Spinal cord (tissue), 10 donors: ENCODE measurements around the gene CAND2. TPM values are rescaled to one million over a fixed set of nuclear protein-coding genes. Genes with fewer than 3 reads are reported as not detected.
A peak's percentile ranks its signal among the peaks of the same experiment; 100 is the strongest.

Experiments used
- DNase-seq, 6 donors: peaks; one replicate each; pipeline versions ENCODE4 v3.0.0 to v3.0.0-alpha.2; 2013 to 2015; ENCODE audit warnings: low spot score in 6 of 6, low read depth in 4 of 6
- H3K27ac ChIP-seq: one replicate; pipeline ENCODE4 v1.5.1; 2013; ENCODE audit warnings: low read depth, low read length, control low read depth
- H3K27me3 ChIP-seq: one replicate; pipeline ENCODE4 v1.6.1; 2013; ENCODE audit warnings: low read length; ENCODE audit not compliant: control insufficient read depth, insufficient read depth
- H3K36me3 ChIP-seq: one replicate; pipeline ENCODE4 v1.6.1; 2013; ENCODE audit warnings: low read length; ENCODE audit not compliant: control insufficient read depth, insufficient read depth
- H3K4me1 ChIP-seq: one replicate; pipeline ENCODE4 v1.6.1; 2013; ENCODE audit warnings: low read length; ENCODE audit not compliant: control insufficient read depth, insufficient read depth
- H3K4me3 ChIP-seq: one replicate; pipeline ENCODE4 v1.5.1; 2013; ENCODE audit warnings: low read depth, low read length, control low read depth
- H3K9me3 ChIP-seq: one replicate; pipeline ENCODE4 v1.6.1; 2013; ENCODE audit warnings: low read length; ENCODE audit not compliant: control insufficient read depth, insufficient read depth
- WGBS: methylation state at CpG from one replicate; pipeline ENCODE4 v1.1.5; 2013; ENCODE audit warnings: missing lambda C conversion rate; ENCODE audit not compliant: insufficient coverage; 5-methylcytosine and 5-hydroxymethylcytosine counted together
- long read RNA-seq, 4 donors: transcript quantifications; one replicate each; lab custom pipeline, GENCODE V29; 2026
- polyA plus RNA-seq, 2 donors: library from polyadenylated mRNA; unstranded; fragments of 120-200 nt; gene quantifications; one replicate each; pipeline ENCODE4 v1.2.1, GENCODE V29; 2013; ENCODE audit not compliant: insufficient read length in 2 of 2
- total RNA-seq, 2 donors: library from RNA; depleted of rRNA in 1 of 2; stranded (reverse); fragments of 120-200 nt in 1 of 2; fragments of >200 nt in 1 of 2; gene quantifications; one replicate each; pipeline versions ENCODE4 v1.2.3 to v1.2.4, GENCODE V29; 2013 to 2014
- donor health status: healthy.

Gene CAND2
- total RNA-seq (10 to 100 TPM; 10.3 TPM), polyA plus RNA-seq (10 to 100 TPM; 16.3 to 21.2 TPM)
- long read RNA-seq, donor 1, full-length matches to known transcripts: 3 of 3 reads
- long read RNA-seq, donor 1, partial matches to known transcripts: 0 of 3 reads
- long read RNA-seq, donor 1, other reads (novel, unspliced or antisense): 0 of 3 reads
- long read RNA-seq, donor 2, partial matches to known transcripts: 1,899 of 1,924 reads
- long read RNA-seq, donor 2, other reads (novel, unspliced or antisense): 25 of 1,924 reads
- long read RNA-seq, donor 3, full-length matches to known transcripts: 1 of 2,603 reads
- long read RNA-seq, donor 3, partial matches to known transcripts: 556 of 2,603 reads
- long read RNA-seq, donor 3, other reads (novel, unspliced or antisense): 2,046 of 2,603 reads
- long read RNA-seq, donor 4, partial matches to known transcripts: 16,053 of 16,286 reads
- long read RNA-seq, donor 4, other reads (novel, unspliced or antisense): 233 of 16,286 reads

DNA sequence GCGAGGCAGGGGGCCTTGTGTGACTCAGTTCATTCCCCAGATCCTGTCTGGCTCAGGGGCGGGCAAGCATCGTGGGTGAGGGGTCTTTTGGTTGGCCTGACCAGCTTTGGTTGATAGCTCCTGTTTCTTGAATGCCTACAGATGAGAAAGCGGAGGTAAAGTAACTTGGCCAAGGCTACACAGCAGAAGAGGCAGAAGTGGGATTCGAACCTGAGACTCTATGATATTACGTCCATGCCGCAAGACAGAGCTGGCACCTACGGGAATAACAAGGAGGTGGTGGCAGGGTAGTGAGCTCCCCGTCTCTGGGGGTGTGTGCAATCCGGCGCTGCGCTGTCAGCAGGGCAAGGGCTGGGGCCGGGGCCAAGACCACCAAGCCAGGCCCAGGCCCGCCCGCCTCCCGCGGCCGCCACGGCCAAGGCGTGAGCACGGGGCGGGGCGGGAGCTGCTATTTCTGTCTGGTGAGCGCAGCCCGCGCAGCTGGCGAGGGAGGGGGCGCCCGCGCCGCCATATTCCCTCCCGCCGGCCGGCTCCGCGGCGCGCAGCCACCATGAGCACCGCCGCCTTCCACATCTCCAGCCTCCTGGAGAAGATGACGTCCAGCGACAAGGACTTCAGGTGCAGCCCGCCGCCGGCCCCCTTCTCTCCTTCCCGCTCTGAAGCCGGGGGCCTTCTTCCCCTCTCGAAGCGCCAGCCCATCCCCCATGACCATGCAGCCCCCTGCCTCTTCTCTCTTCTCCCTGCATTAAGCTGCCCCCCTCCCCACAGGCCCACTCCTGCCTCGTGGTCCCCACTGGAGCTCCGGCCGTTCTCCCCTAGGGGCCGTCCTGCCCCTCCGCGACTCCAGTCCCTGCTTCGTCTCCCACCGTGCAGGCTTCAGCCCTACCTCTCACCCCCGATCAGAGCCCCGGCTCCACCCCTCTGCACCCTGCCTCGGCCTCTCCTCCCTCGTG is at the start of gene CAND2:
Gene CAND2 (plus strand): TSS at position 510 of the 953 bp plus-strand sequence. CDS start 41 bp downstream, at position 551.
- WGBS: 6% methylated on average over 59 of the region's 61 CpGs
- Histone ChIP-seq H3K4me1 (peaks cover 19% of the 10 kb centered on the region), H3K27ac (peak within 1 kb of the TSS; percentile 82), H3K27me3 (no peaks in the 10 kb centered on the region), H3K4me3 (peak within 1 kb of the TSS; percentile 81), H3K36me3 (peaks cover 4% of the 10 kb centered on the region), H3K9me3 (no peaks in the 10 kb centered on the region)
- peak; percentile 31 to 91 (median 60) for DNase-seq

DNA sequence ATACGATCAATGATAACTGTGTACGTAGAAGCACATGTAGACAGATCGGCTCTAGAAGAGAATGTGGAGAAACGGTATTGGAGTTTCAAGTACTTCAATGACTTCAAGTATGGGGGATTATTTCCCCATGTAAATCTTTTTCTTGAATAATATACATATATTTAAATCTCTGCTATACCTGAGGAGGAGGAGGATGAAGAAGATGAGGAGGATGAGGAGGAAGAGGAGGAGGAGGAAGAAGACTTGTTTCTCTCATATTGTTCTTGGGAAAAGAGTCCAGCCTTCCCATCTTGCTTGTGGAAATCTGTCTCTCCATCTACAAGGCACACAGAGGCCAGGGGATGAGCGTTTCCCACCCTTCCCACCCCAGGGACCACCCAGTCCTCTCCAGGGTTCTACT is 48.0 kb upstream of the CAND2 start:
- H3K4me1 ChIP-seq: no peaks in the 10 kb centered on the region
- H3K27me3 ChIP-seq: no peaks in the 10 kb centered on the region
- H3K9me3 ChIP-seq: no peaks in the 10 kb centered on the region
- no CpG with 5 or more reads among the region's 5 CpGs for WGBS
- no peak overlapping the region for H3K4me3 ChIP-seq
- H3K36me3 ChIP-seq: no peaks in the 10 kb centered on the region
- no peak overlapping the region for H3K27ac ChIP-seq
- no peak for DNase-seq

DNA sequence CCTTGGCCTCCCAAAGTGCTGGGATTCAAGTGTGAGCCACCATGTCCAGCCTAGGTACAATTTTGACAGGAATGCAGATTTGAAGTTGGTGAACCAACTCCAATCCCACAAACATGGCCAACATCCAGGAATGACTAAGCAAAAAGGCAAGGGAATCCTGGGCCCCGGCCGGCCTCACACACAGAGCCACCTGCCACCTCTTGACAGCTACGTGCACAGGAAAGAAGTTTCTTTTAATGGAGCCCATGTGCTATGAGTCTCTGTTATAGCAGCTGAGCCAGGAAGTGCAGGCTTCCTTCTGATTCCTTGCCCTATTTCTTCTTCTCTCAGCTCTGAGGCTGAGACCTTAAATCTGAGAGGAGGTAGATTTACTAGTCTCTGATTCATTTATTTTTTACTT is 46.3 kb upstream of the CAND2 start:
- no peaks in the 10 kb centered on the region for H3K36me3 ChIP-seq
- no peak overlapping the region for H3K4me3 ChIP-seq
- no peaks in the 10 kb centered on the region for H3K27me3 ChIP-seq
- DNase-seq: no peak
- H3K9me3 ChIP-seq: no peaks in the 10 kb centered on the region
- no CpG with 5 or more reads among the region's 3 CpGs for WGBS
- no peak overlapping the region for H3K27ac ChIP-seq
- H3K4me1 ChIP-seq: no peaks in the 10 kb centered on the region

DNA sequence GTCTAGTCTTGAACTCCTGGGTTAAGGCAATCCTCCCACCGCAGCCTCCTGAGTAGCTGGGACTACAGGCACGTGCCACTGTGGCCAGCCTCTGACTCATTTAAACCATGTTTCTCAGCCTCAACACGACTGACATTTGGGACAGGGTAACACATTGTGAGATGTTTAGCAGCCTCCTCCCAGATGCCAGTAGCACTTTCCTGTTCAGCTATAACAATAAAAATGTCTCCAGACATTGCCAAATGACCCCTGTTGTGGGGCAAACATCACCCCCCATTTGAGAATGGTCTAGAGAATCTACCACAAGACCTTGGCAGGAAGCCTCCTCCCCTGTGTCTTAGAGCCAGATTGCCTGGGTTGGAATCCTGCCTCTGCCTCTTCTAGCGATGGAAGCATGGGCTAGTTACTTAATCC is 45.8 kb upstream of the CAND2 start:
- H3K4me1 ChIP-seq: no peaks in the 10 kb centered on the region
- WGBS: 83% methylated on average over 2 of the region's 4 CpGs
- H3K27ac ChIP-seq: no peak overlapping the region
- no peak overlapping the region for H3K4me3 ChIP-seq
- no peaks in the 10 kb centered on the region for H3K9me3 ChIP-seq
- H3K36me3 ChIP-seq: no peaks in the 10 kb centered on the region
- DNase-seq: no peak
- no peaks in the 10 kb centered on the region for H3K27me3 ChIP-seq

DNA sequence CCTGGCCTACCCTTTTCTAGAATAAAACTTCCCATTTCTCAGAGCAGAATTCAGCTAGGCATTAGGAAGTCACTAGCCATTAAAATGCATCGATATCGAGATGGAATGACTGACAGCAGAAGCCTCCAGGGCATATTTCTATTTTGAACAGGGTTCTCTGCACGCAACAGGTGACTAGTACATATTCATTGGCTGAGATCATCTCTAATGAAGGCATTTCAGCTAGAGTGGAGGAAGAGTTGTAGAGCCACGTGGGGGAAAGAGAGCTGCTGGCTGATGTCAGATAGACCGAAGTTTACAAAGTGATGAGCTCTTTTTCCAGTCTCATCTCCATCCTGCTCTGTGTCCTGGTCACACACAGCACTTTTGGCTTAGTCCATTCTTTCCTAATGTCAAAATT is 44.9 kb upstream of the CAND2 start:
- H3K36me3 ChIP-seq: no peaks in the 10 kb centered on the region
- 93% methylated on average over 5 of the region's 5 CpGs for WGBS
- no peak overlapping the region for H3K4me3 ChIP-seq

DNA sequence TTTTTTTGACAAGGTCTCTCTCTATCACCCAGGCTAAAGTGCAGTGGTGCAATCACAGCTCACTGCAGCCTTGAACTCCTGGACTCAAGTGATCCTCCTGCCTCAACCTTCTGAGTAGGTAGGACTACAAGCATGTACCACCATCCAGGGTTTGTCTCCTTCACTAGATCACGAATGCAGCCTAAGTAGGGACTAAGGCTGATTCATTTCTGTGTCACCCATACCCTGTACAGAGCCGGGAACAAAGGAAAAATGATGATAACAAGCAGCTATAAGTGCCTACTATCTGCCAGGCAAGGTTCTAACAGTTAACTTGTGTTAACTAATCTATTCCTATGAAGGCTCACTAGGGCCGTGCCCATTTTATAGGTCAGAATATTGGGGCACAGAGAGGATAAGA is 44.4 kb upstream of the CAND2 start:
- Histone ChIP-seq H3K36me3 (no peaks in the 10 kb centered on the region), H3K4me3 (no peak overlapping the region), H3K27ac (no peak overlapping the region), H3K4me1 (no peaks in the 10 kb centered on the region), H3K9me3 (no peaks in the 10 kb centered on the region), H3K27me3 (no peaks in the 10 kb centered on the region)
- DNase-seq: no peak
- 100% methylated on average over 1 of the region's 3 CpGs for WGBS

More for the DNA sequence above, 44.9 kb upstream of the CAND2 start:
- no peak for DNase-seq
- Histone ChIP-seq H3K27ac (no peak overlapping the region), H3K27me3 (no peaks in the 10 kb centered on the region), H3K4me1 (no peaks in the 10 kb centered on the region), H3K9me3 (no peaks in the 10 kb centered on the region)

DNA sequence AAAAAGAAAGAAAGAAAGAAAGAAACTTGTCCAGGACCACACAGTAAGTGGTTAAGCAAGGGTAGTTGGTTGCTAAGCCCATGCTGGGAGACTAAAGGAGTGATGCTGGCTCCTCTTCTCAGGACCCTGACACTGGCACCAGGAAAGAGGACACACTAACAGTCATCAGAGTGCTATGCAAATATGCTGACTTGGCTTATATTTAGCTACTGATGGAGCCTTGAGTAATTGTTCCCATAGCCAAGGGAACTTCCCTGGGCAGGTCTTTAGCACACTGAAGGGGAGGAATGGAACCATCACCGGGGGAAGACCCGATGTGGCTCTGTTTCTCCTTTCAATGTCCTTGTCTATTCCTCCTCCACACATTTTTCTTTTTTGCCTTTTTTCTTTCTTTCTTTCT is 43.7 kb upstream of the CAND2 start:
- no CpG with 5 or more reads among the region's 2 CpGs for WGBS
- Histone ChIP-seq H3K27me3 (no peaks in the 10 kb centered on the region), H3K4me3 (no peak overlapping the region), H3K9me3 (no peaks in the 10 kb centered on the region), H3K27ac (no peak overlapping the region), H3K4me1 (no peaks in the 10 kb centered on the region), H3K36me3 (no peaks in the 10 kb centered on the region)
- no peak for DNase-seq

DNA sequence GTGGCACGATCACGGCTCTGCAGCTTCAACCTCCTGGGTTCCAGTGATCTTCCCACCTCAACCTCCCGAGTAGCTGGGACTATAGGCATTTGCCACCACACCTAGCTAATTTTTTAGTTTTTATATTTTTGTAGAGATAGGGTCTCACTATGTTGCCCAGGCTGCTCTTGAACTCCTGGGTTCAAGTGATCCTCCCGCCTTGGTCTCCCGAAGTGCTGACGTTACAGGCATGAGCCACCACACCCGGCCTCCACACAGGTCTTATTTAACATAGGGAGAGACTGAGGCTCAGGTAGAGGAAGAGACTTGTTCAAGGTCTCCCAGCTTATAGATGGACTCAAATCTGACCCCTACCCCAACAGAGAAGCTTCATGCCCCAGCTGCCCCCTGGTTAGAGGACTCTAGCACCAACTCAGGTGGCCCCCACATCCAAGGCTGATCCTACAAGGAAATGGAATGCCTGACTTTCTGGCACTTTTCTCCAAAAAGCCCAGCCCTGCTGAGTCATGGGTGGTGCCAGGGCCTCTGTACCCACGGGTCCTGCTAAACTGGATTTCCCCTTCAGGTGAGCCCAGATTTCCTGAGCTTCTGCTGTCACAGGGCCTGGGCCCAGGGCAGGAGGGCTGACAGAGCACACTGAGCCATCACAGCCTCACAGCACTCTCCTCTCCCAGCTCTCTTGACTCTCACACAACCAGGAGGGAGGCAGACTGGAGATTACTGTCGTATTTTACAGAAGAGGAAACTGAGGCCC is 43.0 kb upstream of the CAND2 start:
- DNase-seq: no peak
- WGBS: 86% methylated on average over 6 of the region's 9 CpGs

DNA sequence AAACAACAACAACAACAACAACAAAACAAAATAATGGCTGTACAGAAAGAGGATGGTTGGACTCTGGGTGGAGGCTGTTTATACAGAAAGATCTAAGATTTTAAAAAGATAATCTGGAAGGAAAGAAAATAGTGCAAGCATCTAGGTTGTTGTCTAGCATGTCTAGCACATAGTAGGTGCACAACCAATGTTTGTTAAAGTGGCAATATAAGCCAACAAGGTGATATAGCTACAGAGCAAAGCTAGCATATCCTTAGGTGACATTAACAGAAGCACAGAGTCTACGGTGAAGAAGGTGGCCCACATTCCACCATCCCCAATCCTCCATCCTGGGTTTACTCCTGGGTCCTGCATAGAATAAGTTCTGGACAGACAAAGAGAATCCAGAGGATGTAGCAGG is 42.2 kb upstream of the CAND2 start:
- Histone ChIP-seq H3K27ac (no peak overlapping the region), H3K36me3 (no peaks in the 10 kb centered on the region), H3K9me3 (no peaks in the 10 kb centered on the region), H3K27me3 (no peaks in the 10 kb centered on the region), H3K4me1 (no peaks in the 10 kb centered on the region), H3K4me3 (no peak overlapping the region)
- no peak for DNase-seq
- WGBS: no CpG with 5 or more reads among the region's 1 CpG

More for the DNA sequence above, 43.0 kb upstream of the CAND2 start:
- no peak overlapping the region for H3K4me3 ChIP-seq
- H3K36me3 ChIP-seq: no peaks in the 10 kb centered on the region
- no peaks in the 10 kb centered on the region for H3K4me1 ChIP-seq
- H3K27ac ChIP-seq: no peak overlapping the region
- H3K27me3 ChIP-seq: no peaks in the 10 kb centered on the region
- no peaks in the 10 kb centered on the region for H3K9me3 ChIP-seq
